GM23248 (cell line): Measurements from ENCODE around the gene PLCB2. TPM values are rescaled to one million over a fixed set of nuclear protein-coding genes. Genes with fewer than 3 reads are reported as not detected.

ENCODE experiments used
- DNase-seq: peaks from one replicate; pipeline ENCODE4 v3.0.0-alpha.2; 2015
- H2AFZ ChIP-seq: fragments of 200-600 bp; sonication (generic); 2 replicates; pipeline ENCODE4 v1.6.1; 2016; ENCODE audit warnings: antibody characterized with exemption
- H3F3A ChIP-seq: fragments of 200-600 bp; sonication (generic); 2 replicates; pipeline ENCODE4 v1.6.1; 2016; ENCODE audit warnings: mild to moderate bottlenecking, antibody characterized with exemption, mixed run types; ENCODE audit not compliant: insufficient read depth
- H3K27ac ChIP-seq: fragments of 200-600 bp; sonication (generic); 2 replicates; pipeline ENCODE4 v1.5.1; 2016; ENCODE audit warnings: mild to moderate bottlenecking
- H3K27me3 ChIP-seq: fragments of 200-600 bp; sonication (generic); replicated peaks from 2 replicates; pipeline ENCODE4 v1.6.1; 2016; ENCODE audit warnings: mild to moderate bottlenecking; ENCODE audit not compliant: insufficient read depth
- H3K36me3 ChIP-seq: fragments of 200-600 bp; sonication (generic); 2 replicates; pipeline ENCODE4 v1.6.1; 2016; ENCODE audit warnings: low read depth, mild to moderate bottlenecking
- H3K4me1 ChIP-seq: fragments of 200-600 bp; sonication (generic); 2 replicates; pipeline ENCODE4 v1.6.1; 2016; ENCODE audit warnings: mild to moderate bottlenecking; ENCODE audit not compliant: insufficient read depth
- H3K4me2 ChIP-seq: fragments of 200-600 bp; sonication (generic); one replicate; pipeline ENCODE4 v1.6.1; 2016; ENCODE audit warnings: mild to moderate bottlenecking; ENCODE audit not compliant: unreplicated experiment
- H3K4me3 ChIP-seq: fragments of 200-600 bp; sonication (generic); 2 replicates; pipeline ENCODE4 v1.5.1; 2016; ENCODE audit warnings: mild to moderate bottlenecking
- H3K79me2 ChIP-seq: fragments of 200-600 bp; sonication (generic); 2 replicates; pipeline ENCODE4 v1.6.1; 2016; ENCODE audit warnings: mild to moderate bottlenecking; ENCODE audit not compliant: insufficient read depth
- H3K9ac ChIP-seq: fragments of 200-600 bp; sonication (generic); 2 replicates; pipeline ENCODE4 v1.6.1; 2016; ENCODE audit warnings: mild to moderate bottlenecking
- H3K9me2 ChIP-seq: fragments of 200-600 bp; sonication (generic); 2 replicates; pipeline ENCODE4 v1.6.1; 2016; ENCODE audit warnings: mixed run types, mild to moderate bottlenecking, moderate library complexity; ENCODE audit not compliant: insufficient read depth
- H3K9me3 ChIP-seq: fragments of 200-600 bp; sonication (generic); one replicate; pipeline ENCODE4 v1.6.1; 2017; ENCODE audit warnings: low read depth
- H4K20me1 ChIP-seq: fragments of 200-600 bp; sonication (generic); 2 replicates; pipeline ENCODE4 v1.6.0; 2016; ENCODE audit not compliant: insufficient read depth
- EZH2 ChIP-seq: fragments of 200-600 bp; sonication (generic); IDR thresholded peaks from 2 replicates; pipeline ENCODE4 v1.6.1; 2018; ENCODE audit warnings: antibody characterized with exemption, mild to moderate bottlenecking; ENCODE audit not compliant: insufficient read depth, poor library complexity, severe bottlenecking
- EZH2phosphoT487 ChIP-seq: fragments of 200-600 bp; sonication (generic); IDR thresholded peaks from 2 replicates; pipeline ENCODE4 v1.6.1; 2018; ENCODE audit warnings: antibody characterized with exemption, moderate library complexity, mild to moderate bottlenecking, low read depth; ENCODE audit not compliant: insufficient read depth
- WGBS, 2 experiments: methylation state at CpG; one replicate each; pipeline ENCODE4 v1.1.6; 2015 to 2017; ENCODE audit warnings: low lambda C conversion rate in 2 of 2, low coverage in 1 of 2; ENCODE audit errors: missing lambda C conversion rate in 2 of 2; 5-methylcytosine and 5-hydroxymethylcytosine counted together
- in situ Hi-C: fragments of 300-500 bp; cut with MboI; formaldehyde crosslinking; loops from 2 replicates; pipeline ENCODE4 v1.15.0; 2020
- polyA plus RNA-seq: library from polyadenylated mRNA; unstranded; fragments of >200 nt; fragmentation: Nextera tagmentation; extraction: Ambion mirVana; gene quantifications from 2 replicates; pipeline ENCODE4 v1.2.1, GENCODE V29; 2016
- total RNA-seq: library from RNA; depleted of rRNA; stranded (reverse); fragments of >200 nt; shearing (Covaris generic); gene quantifications from 2 replicates; pipeline ENCODE4 v1.2.3, GENCODE V29; 2014

Gene PLCB2
- total and polyA plus RNA-seq, 2 experiments from 2014 or later = 0.54 to 1.1 TPM

- H3F3A ChIP-seq = peaks cover 7% of the 10 kb centered on the region
- H3K9me2 ChIP-seq = no peaks in the 10 kb centered on the region
- H3K27me3 ChIP-seq = no peaks in the 10 kb centered on the region
- no peaks in the 10 kb centered on the region for H3K9me3 ChIP-seq
- DNase-seq = peak; percentile 59
- H4K20me1 ChIP-seq = no peaks in the 10 kb centered on the region
- H3K4me3 ChIP-seq = no peak overlapping the region
- H3K4me2 ChIP-seq = peak overlapping the region; percentile 55
- WGBS, 2 experiments = 32 to 35% methylated on average over 10 of the region's 10 CpGs
- H2AFZ ChIP-seq = no peak overlapping the region
- no peak for TF ChIP-seq EZH2phosphoT487
- no peak for TF ChIP-seq EZH2
- no peak overlapping the region for H3K9ac ChIP-seq
- peaks cover 27% of the 10 kb centered on the region for H3K4me1 ChIP-seq
- H3K79me2 ChIP-seq = no peaks in the 10 kb centered on the region
- H3K36me3 ChIP-seq = no peaks in the 10 kb centered on the region
- in situ Hi-C loops = no loop called here
- no peak overlapping the region for H3K27ac ChIP-seq
Observed at GRCh38 chr15:40313531-40314398, 6.0 kb upstream of the PLCB2 start.

DNA sequence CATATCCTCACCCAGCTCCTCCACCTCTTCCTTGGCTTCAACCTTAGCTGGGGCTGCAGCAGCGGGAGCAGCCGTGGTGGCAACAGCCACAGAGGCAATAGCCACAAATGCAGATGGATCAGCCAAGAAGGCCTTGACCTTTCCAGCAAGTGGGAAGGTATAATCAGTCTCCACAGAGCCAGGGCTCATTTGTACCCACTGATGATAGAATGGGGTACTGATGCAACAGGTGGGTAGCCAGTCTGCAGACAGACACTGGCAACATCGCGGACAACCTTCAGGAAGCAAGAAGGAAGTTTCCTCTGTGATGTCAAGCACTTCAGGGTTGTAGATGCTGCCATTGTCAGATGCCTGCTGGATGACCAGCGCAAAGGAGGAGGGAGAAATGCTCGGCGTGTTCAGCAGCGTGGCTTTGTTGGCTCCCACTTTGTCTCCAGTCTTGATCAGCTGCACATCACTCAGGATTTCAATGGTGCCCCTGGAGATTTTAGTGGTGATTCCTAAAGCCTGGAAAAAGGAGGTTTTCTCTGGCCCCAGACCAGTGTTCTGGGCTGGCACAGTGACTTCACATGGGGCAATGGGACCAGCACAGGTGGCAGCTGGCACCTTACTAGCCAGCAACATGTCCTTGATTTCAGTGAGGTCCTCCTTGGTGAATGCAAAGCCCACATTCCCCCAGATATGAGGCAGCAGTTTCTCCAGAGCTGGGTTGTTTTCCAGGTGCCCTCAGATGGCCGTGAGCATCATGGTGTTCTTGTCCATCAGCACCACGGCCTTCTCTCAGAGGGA, 4.8 kb upstream of the PLCB2 start:
- H4K20me1 ChIP-seq = no peaks in the 10 kb centered on the region
- in situ Hi-C loops = no loop called here
- peaks cover 27% of the 10 kb centered on the region for H3K4me1 ChIP-seq

DNA sequence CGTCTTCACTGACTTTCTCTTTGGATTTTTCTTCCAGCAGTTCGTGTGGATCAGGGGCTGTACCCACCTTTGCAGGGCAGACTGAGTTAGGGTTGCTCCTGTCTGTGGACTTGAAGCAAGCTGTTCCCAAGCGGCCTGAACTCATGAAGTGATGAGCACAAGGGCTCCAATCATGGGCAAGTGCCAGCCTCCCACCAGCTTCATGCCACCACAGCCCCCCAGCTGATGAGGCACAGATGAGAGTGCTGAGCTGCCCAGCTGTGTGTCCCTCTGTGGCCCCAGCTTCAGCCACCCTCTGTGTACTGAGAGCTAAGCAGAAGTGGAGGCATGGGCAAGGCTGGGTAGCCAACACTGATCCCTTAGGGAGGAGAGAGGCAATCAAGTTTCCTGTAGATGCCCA, 3.3 kb upstream of the PLCB2 start:
- Histone ChIP-seq H4K20me1 (no peaks in the 10 kb centered on the region), H2AFZ (no peak overlapping the region), H3K27me3 (no peaks in the 10 kb centered on the region; the same call in 1 of the 2 replicates), H3K4me1 (peaks cover 27% of the 10 kb centered on the region), H3K9ac (no peak overlapping the region), H3K36me3 (no peaks in the 10 kb centered on the region), H3K4me3 (no peak overlapping the region), H3K9me3 (no peaks in the 10 kb centered on the region), H3K27ac (no peak overlapping the region), H3K4me2 (no peak overlapping the region), H3F3A (peaks cover 7% of the 10 kb centered on the region), H3K79me2 (no peaks in the 10 kb centered on the region), H3K9me2 (no peaks in the 10 kb centered on the region)
- in situ Hi-C loops = no loop called here
- TF ChIP-seq EZH2 = no peak
- TF ChIP-seq EZH2phosphoT487 = no peak
- WGBS, 2 experiments = 38% methylated on average over 3 of the region's 3 CpGs
- no peak for DNase-seq

More for the DNA sequence above, 4.8 kb upstream of the PLCB2 start:
- 83 to 88% methylated on average over 10 of the region's 10 CpGs for WGBS, 2 experiments
- Histone ChIP-seq H3K4me3 (no peak overlapping the region), H3K79me2 (no peaks in the 10 kb centered on the region), H3K9me2 (no peaks in the 10 kb centered on the region), H3K36me3 (no peaks in the 10 kb centered on the region), H3F3A (peaks cover 7% of the 10 kb centered on the region), H3K9ac (no peak overlapping the region), H3K4me2 (no peak overlapping the region), H2AFZ (no peak overlapping the region), H3K27ac (no peak overlapping the region), H3K9me3 (no peaks in the 10 kb centered on the region), H3K27me3 (no peaks in the 10 kb centered on the region)
- DNase-seq = no peak
- TF ChIP-seq EZH2phosphoT487 = no peak
- TF ChIP-seq EZH2 = no peak

DNA sequence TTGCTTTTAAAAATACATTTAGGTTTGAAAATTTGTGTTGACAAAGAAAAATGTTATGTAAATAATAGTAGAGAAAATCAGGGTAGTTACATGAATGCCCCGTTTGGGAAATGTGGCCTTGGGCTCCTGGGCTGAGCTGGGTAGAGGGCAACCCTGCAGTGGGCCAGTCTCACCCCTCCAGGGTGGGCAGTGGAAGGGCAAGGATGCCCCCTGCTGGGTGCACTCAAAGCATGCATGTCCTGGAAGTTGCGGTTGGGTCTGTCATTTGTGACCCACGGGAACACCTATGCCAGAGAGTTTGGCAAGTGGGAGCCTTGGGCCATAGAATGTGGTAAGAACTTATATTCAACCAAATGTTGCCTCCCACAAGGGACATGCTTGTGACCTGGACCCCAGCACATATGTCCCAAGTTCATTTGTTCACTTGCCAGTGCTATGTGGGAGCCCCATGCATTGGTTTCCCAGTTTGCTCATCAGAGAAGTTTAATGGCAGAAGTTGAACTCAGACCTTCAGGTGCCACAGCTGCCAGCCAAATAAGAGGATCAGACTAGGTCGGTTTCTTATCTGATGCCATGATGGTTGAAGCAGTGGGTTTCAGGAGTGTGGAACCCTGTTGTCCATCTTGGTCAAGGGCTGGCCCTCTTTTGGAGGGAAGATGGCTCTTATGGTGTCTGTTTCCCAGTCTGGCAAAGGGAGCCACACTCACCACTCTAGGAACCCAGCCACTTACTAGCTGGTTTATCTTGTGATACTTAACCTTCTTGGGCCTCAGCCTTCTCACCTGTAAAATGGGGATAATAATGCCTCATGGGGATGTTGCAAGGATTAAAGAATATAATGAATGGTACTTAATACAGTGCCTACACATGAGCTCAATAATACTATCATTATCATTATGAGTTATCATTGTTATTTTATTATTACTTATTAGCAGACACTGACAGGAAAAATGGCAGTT, 2.5 kb upstream of the PLCB2 start:
- Histone ChIP-seq H3K27me3 (no peaks in the 10 kb centered on the region; the same call in 1 of the 2 replicates), H2AFZ (no peak overlapping the region), H3K4me2 (no peak overlapping the region), H3K27ac (no peak overlapping the region), H3K4me3 (no peak overlapping the region), H3K36me3 (no peaks in the 10 kb centered on the region), H4K20me1 (no peaks in the 10 kb centered on the region), H3K9me3 (no peaks in the 10 kb centered on the region), H3K4me1 (peaks cover 21% of the 10 kb centered on the region), H3F3A (peaks cover 7% of the 10 kb centered on the region), H3K9ac (no peak overlapping the region), H3K9me2 (no peaks in the 10 kb centered on the region), H3K79me2 (no peaks in the 10 kb centered on the region)
- in situ Hi-C loops = no loop called here
- 1 to 11% methylated on average over 4 of the region's 4 CpGs for WGBS, 2 experiments
- DNase-seq = peak; percentile 53
- TF ChIP-seq EZH2phosphoT487 (no peak), EZH2 (no peak)
